ENCODE results near the gene HDAC11.
A peak's percentile ranks its signal among the peaks of the same experiment; 100 is the strongest.
"Not testable (repeated sequence)": the region's sequence is repeated elsewhere in the genome, so short reads cannot be mapped to it uniquely, and the experiment has no call there.

The HDAC11 gene

GRCh38 chr3:13479582-13480339, at the start of gene HDAC11:
HDAC11 (plus strand) TSS chr3:13480306; CDS start chr3:13480348, 42 bp downstream.
- H3K9ac ChIP-seq (ENCODE audit: low read length) = peak within 1 kb of the TSS; percentile 78
- H3K4me1 ChIP-seq (ENCODE audit: insufficient read depth, low read length) = peaks cover 9% of the 10 kb centered on the region
- H3K9me3 ChIP-seq (ENCODE audit: low read length) = no peaks in the 10 kb centered on the region
- peak within 1 kb of the TSS; percentile 82 to 84 for H3K4me3 ChIP-seq (ENCODE audit: low read depth in 1 of 2, low read length in 2 of 2)
- H3K27ac ChIP-seq (ENCODE audit: low read depth, low read length) = peak within 1 kb of the TSS; percentile 96
- no peaks in the 10 kb centered on the region for H3K36me3 ChIP-seq (ENCODE audit: insufficient read depth, low read length)
- no peaks in the 10 kb centered on the region for H3K27me3 ChIP-seq (ENCODE audit: control insufficient read depth in 1 of 2, insufficient read depth in 2 of 2, low read length in 2 of 2)

- H3K27me3 ChIP-seq (ENCODE audit: control insufficient read depth in 1 of 2, insufficient read depth in 2 of 2, low read length in 2 of 2); H3K4me1 ChIP-seq (ENCODE audit: insufficient read depth, low read length); H3K9ac ChIP-seq (ENCODE audit: low read length); H3K9me3 ChIP-seq (ENCODE audit: low read length); H3K27ac ChIP-seq (ENCODE audit: low read depth, low read length); H3K36me3 ChIP-seq (ENCODE audit: insufficient read depth, low read length); H3K4me3 ChIP-seq (ENCODE audit: low read depth in 1 of 2, low read length in 2 of 2): not testable (repeated sequence)
Observed at GRCh38 chr3:13430411-13430875, 49.7 kb upstream of the HDAC11 start.

GRCh38 chr3:13432093-13432492, 48.0 kb upstream of the HDAC11 start:
- Histone ChIP-seq H3K27ac (ENCODE audit: low read depth, low read length) (no peak overlapping the region), H3K27me3 (ENCODE audit: control insufficient read depth in 1 of 2, insufficient read depth in 2 of 2, low read length in 2 of 2) (no peaks in the 10 kb centered on the region), H3K4me3 (ENCODE audit: low read depth in 1 of 2, low read length in 2 of 2) (no peak overlapping the region), H3K4me1 (ENCODE audit: insufficient read depth, low read length) (no peaks in the 10 kb centered on the region), H3K36me3 (ENCODE audit: insufficient read depth, low read length) (no peaks in the 10 kb centered on the region), H3K9me3 (ENCODE audit: low read length) (no peaks in the 10 kb centered on the region), H3K9ac (ENCODE audit: low read length) (no peak overlapping the region)

GRCh38 chr3:13433912-13434311, 46.2 kb upstream of the HDAC11 start:
- Histone ChIP-seq H3K4me3 (ENCODE audit: low read depth in 1 of 2, low read length in 2 of 2) (no peak overlapping the region), H3K27ac (ENCODE audit: low read depth, low read length) (no peak overlapping the region), H3K9ac (ENCODE audit: low read length) (no peak overlapping the region), H3K36me3 (ENCODE audit: insufficient read depth, low read length) (no peaks in the 10 kb centered on the region), H3K4me1 (ENCODE audit: insufficient read depth, low read length) (no peaks in the 10 kb centered on the region), H3K9me3 (ENCODE audit: low read length) (no peaks in the 10 kb centered on the region), H3K27me3 (ENCODE audit: control insufficient read depth in 1 of 2, insufficient read depth in 2 of 2, low read length in 2 of 2) (no peaks in the 10 kb centered on the region)

GRCh38 chr3:13436213-13436612, 43.9 kb upstream of the HDAC11 start:
- not testable (repeated sequence) for H3K4me1 ChIP-seq (ENCODE audit: insufficient read depth, low read length); H3K9ac ChIP-seq (ENCODE audit: low read length); H3K36me3 ChIP-seq (ENCODE audit: insufficient read depth, low read length); H3K9me3 ChIP-seq (ENCODE audit: low read length); H3K27me3 ChIP-seq (ENCODE audit: control insufficient read depth in 1 of 2, insufficient read depth in 2 of 2, low read length in 2 of 2); H3K4me3 ChIP-seq (ENCODE audit: low read depth in 1 of 2, low read length in 2 of 2); H3K27ac ChIP-seq (ENCODE audit: low read depth, low read length)

GRCh38 chr3:13440204-13440817, 39.8 kb upstream of the HDAC11 start:
- Histone ChIP-seq H3K4me3 (ENCODE audit: low read depth in 1 of 2, low read length in 2 of 2) (no peak overlapping the region), H3K27me3 (ENCODE audit: control insufficient read depth in 1 of 2, insufficient read depth in 2 of 2, low read length in 2 of 2) (no peaks in the 10 kb centered on the region), H3K9ac (ENCODE audit: low read length) (no peak overlapping the region), H3K9me3 (ENCODE audit: low read length) (no peaks in the 10 kb centered on the region), H3K27ac (ENCODE audit: low read depth, low read length) (no peak overlapping the region), H3K4me1 (ENCODE audit: insufficient read depth, low read length) (no peaks in the 10 kb centered on the region), H3K36me3 (ENCODE audit: insufficient read depth, low read length) (no peaks in the 10 kb centered on the region)

GRCh38 chr3:13442882-13443281, 37.2 kb upstream of the HDAC11 start:
- H3K36me3 ChIP-seq (ENCODE audit: insufficient read depth, low read length); H3K9ac ChIP-seq (ENCODE audit: low read length); H3K27ac ChIP-seq (ENCODE audit: low read depth, low read length); H3K27me3 ChIP-seq (ENCODE audit: control insufficient read depth in 1 of 2, insufficient read depth in 2 of 2, low read length in 2 of 2); H3K4me1 ChIP-seq (ENCODE audit: insufficient read depth, low read length); H3K9me3 ChIP-seq (ENCODE audit: low read length); H3K4me3 ChIP-seq (ENCODE audit: low read depth in 1 of 2, low read length in 2 of 2): not testable (repeated sequence)

- Histone ChIP-seq H3K9ac (ENCODE audit: low read length) (peak overlapping the region; percentile 31), H3K36me3 (ENCODE audit: insufficient read depth, low read length) (no peaks in the 10 kb centered on the region), H3K27ac (ENCODE audit: low read depth, low read length) (peak overlapping the region; percentile 70), H3K4me3 (ENCODE audit: low read depth in 1 of 2, low read length in 2 of 2) (peak overlapping the region; percentile 28 to 65), H3K27me3 (ENCODE audit: control insufficient read depth in 1 of 2, insufficient read depth in 2 of 2, low read length in 2 of 2) (no peaks in the 10 kb centered on the region), H3K4me1 (ENCODE audit: insufficient read depth, low read length) (peaks cover 4% of the 10 kb centered on the region), H3K9me3 (ENCODE audit: low read length) (no peaks in the 10 kb centered on the region)
Observed at GRCh38 chr3:13451301-13451673, 28.8 kb upstream of the HDAC11 start.

- Histone ChIP-seq H3K27me3 (ENCODE audit: control insufficient read depth in 1 of 2, insufficient read depth in 2 of 2, low read length in 2 of 2) (no peaks in the 10 kb centered on the region), H3K9ac (ENCODE audit: low read length) (no peak overlapping the region), H3K9me3 (ENCODE audit: low read length) (no peaks in the 10 kb centered on the region), H3K36me3 (ENCODE audit: insufficient read depth, low read length) (no peaks in the 10 kb centered on the region), H3K27ac (ENCODE audit: low read depth, low read length) (peak overlapping the region; percentile 34), H3K4me3 (ENCODE audit: low read depth in 1 of 2, low read length in 2 of 2) (peak overlapping the region in 1 of 2 donors; percentile 65), H3K4me1 (ENCODE audit: insufficient read depth, low read length) (peaks cover 4% of the 10 kb centered on the region)
Observed at GRCh38 chr3:13452490-13453335, 27.4 kb upstream of the HDAC11 start.

- H3K9ac ChIP-seq (ENCODE audit: low read length) = no peak overlapping the region
- H3K9me3 ChIP-seq (ENCODE audit: low read length) = no peaks in the 10 kb centered on the region
- no peak overlapping the region for H3K4me3 ChIP-seq (ENCODE audit: low read depth in 1 of 2, low read length in 2 of 2)
- no peaks in the 10 kb centered on the region for H3K27me3 ChIP-seq (ENCODE audit: control insufficient read depth in 1 of 2, insufficient read depth in 2 of 2, low read length in 2 of 2)
- no peak overlapping the region for H3K27ac ChIP-seq (ENCODE audit: low read depth, low read length)
- peaks cover 4% of the 10 kb centered on the region for H3K4me1 ChIP-seq (ENCODE audit: insufficient read depth, low read length)
- H3K36me3 ChIP-seq (ENCODE audit: insufficient read depth, low read length) = no peaks in the 10 kb centered on the region
Observed at GRCh38 chr3:13455644-13456043, 24.5 kb upstream of the HDAC11 start.

- Histone ChIP-seq H3K4me1 (ENCODE audit: insufficient read depth, low read length) (no peaks in the 10 kb centered on the region), H3K27me3 (ENCODE audit: control insufficient read depth in 1 of 2, insufficient read depth in 2 of 2, low read length in 2 of 2) (no peaks in the 10 kb centered on the region), H3K9ac (ENCODE audit: low read length) (no peak overlapping the region), H3K9me3 (ENCODE audit: low read length) (no peaks in the 10 kb centered on the region), H3K27ac (ENCODE audit: low read depth, low read length) (no peak overlapping the region), H3K4me3 (ENCODE audit: low read depth in 1 of 2, low read length in 2 of 2) (no peak overlapping the region), H3K36me3 (ENCODE audit: insufficient read depth, low read length) (no peaks in the 10 kb centered on the region)
Observed at GRCh38 chr3:13457593-13457992, 22.5 kb upstream of the HDAC11 start.
